SK-N-SH (cell line): ENCODE data around the gene PCNX4. TPM values are rescaled to one million over a fixed set of nuclear protein-coding genes. Genes with fewer than 3 reads are reported as not detected.
A peak's percentile ranks its signal among the peaks of the same experiment; 100 is the strongest.

Experiments
- CTCF ChIA-PET: fragments of 300-600, 350-600 bp; formaldehyde crosslinking; extraction: SDS; loops from one replicate; lab custom pipeline; 2021; lab: Yijun Ruan, JAX
- POLR2A ChIA-PET: fragments of 350-600 bp; sonication (Branson Sonifier 250); formaldehyde crosslinking; extraction: SDS; loops from one replicate; lab custom pipeline; 2020; ENCODE audit warnings: antibody characterized with exemption, inconsistent platforms; lab: Yijun Ruan, JAX
- DNase-seq: peaks from one replicate; pipeline ENCODE4 v3.0.0; 2012
- H2AFZ ChIP-seq: fragments of 200-600 bp; sonication (generic); 2 replicates; pipeline ENCODE4 v1.8.1; 2016; ENCODE audit warnings: antibody characterized with exemption, mild to moderate bottlenecking, low read depth
- H3F3A ChIP-seq: fragments of 200-600 bp; sonication (generic); replicated peaks from 2 replicates; pipeline ENCODE3; 2016; ENCODE audit warnings: antibody characterized with exemption, mild to moderate bottlenecking; ENCODE audit not compliant: insufficient read depth
- H3K27ac ChIP-seq, 2 experiments: fragments of 200-500 bp in 1 of 2; fragments of 200-600 bp in 1 of 2; sonication (Bioruptor generic) in 1 of 2; sonication (generic), shearing (Covaris generic) in 1 of 2; 2 replicates each; pipeline versions ENCODE4 v1.5.1 to v1.6.1; 2014 to 2016; ENCODE audit warnings: low read depth in 2 of 2, inconsistent platforms in 1 of 2, low read length in 1 of 2, mild to moderate bottlenecking in 1 of 2, mixed read lengths in 1 of 2
- H3K27me3 ChIP-seq: fragments of 200-600 bp; sonication (generic), shearing (Covaris generic); 2 replicates; pipeline ENCODE4 v1.6.1; 2016; ENCODE audit warnings: mixed run types; ENCODE audit not compliant: insufficient read depth
- H3K36me3 ChIP-seq, 2 experiments: fragments of 200-500 bp in 1 of 2; fragments of 200-600 bp in 1 of 2; sonication (Bioruptor generic) in 1 of 2; sonication (generic) in 1 of 2; replicated peaks in 1 of 2; 2 replicates each; pipeline versions ENCODE3 to v1.5.1; 2014 to 2016; ENCODE audit warnings: low read length in 1 of 2, mild to moderate bottlenecking in 1 of 2; ENCODE audit not compliant: insufficient read depth in 2 of 2, control insufficient read depth in 1 of 2
- H3K4me1 ChIP-seq, 2 experiments: fragments of 200-500 bp in 1 of 2; fragments of 200-600 bp in 1 of 2; sonication (Bioruptor generic) in 1 of 2; sonication (generic), shearing (Covaris generic) in 1 of 2; 2 replicates each; pipeline versions ENCODE4 v1.5.1 to v1.6.1; 2014 to 2016; ENCODE audit warnings: low read depth in 1 of 2, low read length in 1 of 2, mixed run types in 1 of 2; ENCODE audit not compliant: insufficient read depth in 2 of 2, control insufficient read depth in 1 of 2
- H3K4me2 ChIP-seq: fragments of 200-600 bp; sonication (generic), shearing (Covaris generic); 2 replicates; pipeline ENCODE4 v1.6.1; 2017; ENCODE audit warnings: mixed run types
- H3K4me3 ChIP-seq, 2 experiments: fragments of 200-500 bp in 1 of 2; fragments of 200-600 bp in 1 of 2; sonication (Bioruptor generic) in 1 of 2; sonication (generic), shearing (Covaris generic) in 1 of 2; 2 replicates each; pipeline versions ENCODE4 v1.5.1 to v1.8.1; 2014 to 2016; ENCODE audit warnings: low read depth in 2 of 2, inconsistent platforms in 1 of 2, low read length in 1 of 2, mild to moderate bottlenecking in 1 of 2, mixed read lengths in 1 of 2, moderate library complexity in 1 of 2
- H3K79me2 ChIP-seq: fragments of 200-600 bp; sonication (generic); 2 replicates; pipeline ENCODE4 v1.8.1; 2017; ENCODE audit warnings: mild to moderate bottlenecking; ENCODE audit not compliant: insufficient read depth
- H3K9ac ChIP-seq: fragments of 200-600 bp; sonication (generic); 2 replicates; pipeline ENCODE4 v1.6.1; 2017; ENCODE audit warnings: mixed run types
- H3K9me2 ChIP-seq: fragments of 200-600 bp; sonication (generic); 2 replicates; pipeline ENCODE4 v1.6.1; 2017; ENCODE audit warnings: mixed run types
- H3K9me3 ChIP-seq: fragments of 200-600 bp; sonication (generic); 2 replicates; pipeline ENCODE4 v1.6.1; 2017; ENCODE audit warnings: mixed run types, mild to moderate bottlenecking, moderate library complexity
- H4K20me1 ChIP-seq: fragments of 200-600 bp; sonication (generic); 2 replicates; pipeline ENCODE4 v1.6.1; 2017; ENCODE audit warnings: mild to moderate bottlenecking, mixed run types; ENCODE audit not compliant: insufficient read depth
- CHD2 ChIP-seq: fragments of 150-350 bp; IDR thresholded peaks from 2 replicates; pipeline ENCODE4 v1.6.1; 2018; ENCODE audit warnings: low read length; ENCODE audit not compliant: partially characterized antibody
- FOSL2 ChIP-seq: IDR thresholded peaks from 2 replicates; pipeline ENCODE4 v1.4.0; 2012; ENCODE audit warnings: low read depth, mild to moderate bottlenecking, moderate library complexity, borderline replicate concordance
- GABPA ChIP-seq: IDR thresholded peaks from 2 replicates; pipeline ENCODE4 v1.4.0; 2012; ENCODE audit warnings: low read depth, mild to moderate bottlenecking
- JUND ChIP-seq: IDR thresholded peaks from 2 replicates; pipeline ENCODE4 v1.4.0; 2012
- MEF2A ChIP-seq: IDR thresholded peaks from 2 replicates; pipeline ENCODE4 v1.4.0; 2012; ENCODE audit warnings: low read depth, borderline replicate concordance
- MXI1 ChIP-seq: IDR thresholded peaks from 2 replicates; pipeline ENCODE4 v1.6.1; 2012; ENCODE audit warnings: mild to moderate bottlenecking, low read depth, low read length, improper control_type of control experiment
- NFIC ChIP-seq: IDR thresholded peaks from 2 replicates; pipeline ENCODE4 v1.4.0; 2012; ENCODE audit warnings: borderline replicate concordance
- POLR2AphosphoS5 ChIP-seq: IDR thresholded peaks from 2 replicates; pipeline ENCODE4 v1.6.1; 2012; ENCODE audit warnings: low read depth, low read length
- RCOR1 ChIP-seq: fragments of 150-350 bp; IDR thresholded peaks from 2 replicates; pipeline ENCODE4 v1.6.1; 2017; ENCODE audit warnings: antibody characterized with exemption, low read length
- RFX5 ChIP-seq: IDR thresholded peaks from 2 replicates; pipeline ENCODE4 v1.6.1; 2012; ENCODE audit warnings: mild to moderate bottlenecking, improper control_type of control experiment, low read length
- SIN3A ChIP-seq: IDR thresholded peaks from 2 replicates; pipeline ENCODE4 v1.6.1; 2012; ENCODE audit warnings: low read depth, mild to moderate bottlenecking, low read length, moderate library complexity, borderline replicate concordance
- TAF1 ChIP-seq: IDR thresholded peaks from 2 replicates; pipeline ENCODE4 v1.6.1; 2012; ENCODE audit warnings: low read depth, mild to moderate bottlenecking, low read length, moderate library complexity, borderline replicate concordance
- TEAD4 ChIP-seq: IDR thresholded peaks from 2 replicates; pipeline ENCODE4 v1.4.0; 2012; ENCODE audit warnings: mild to moderate bottlenecking, borderline replicate concordance; ENCODE audit not compliant: insufficient read depth
- YY1 ChIP-seq: IDR thresholded peaks from 2 replicates; pipeline ENCODE4 v1.4.0; 2012; ENCODE audit warnings: low read depth, mild to moderate bottlenecking
- WGBS: methylation state at CpG from one replicate; pipeline ENCODE4 v1.1.6; 2017; ENCODE audit warnings: low lambda C conversion rate; 5-methylcytosine and 5-hydroxymethylcytosine counted together
- polyA plus RNA-seq, 3 experiments: library from polyadenylated mRNA; depleted of rRNA; stranded (reverse); fragments of >200 nt; gene quantifications; 2 replicates each; pipeline ENCODE4 v1.2.3, GENCODE V29; 2012
- TF ChIP-seq, protein P1 (sequence below): IDR thresholded peaks from 2 replicates; pipeline ENCODE4 v1.4.0; 2012; ENCODE audit warnings: low read depth, borderline replicate concordance
- TF ChIP-seq, protein P2 (sequence below): fragments of 150-350 bp; IDR thresholded peaks from 2 replicates; pipeline ENCODE4 v1.6.1; 2016; ENCODE audit warnings: mild to moderate bottlenecking, low read depth, low read length
- TF ChIP-seq, protein P3 (sequence below): fragments of 200-600 bp; sonication (generic); IDR thresholded peaks from 2 replicates; pipeline ENCODE4 v1.6.1; 2017; ENCODE audit warnings: antibody characterized with exemption, mild to moderate bottlenecking, moderate library complexity
- TF ChIP-seq, protein P4 (sequence below): IDR thresholded peaks from 2 replicates; pipeline ENCODE4 v1.4.0; 2012; ENCODE audit warnings: low read depth, borderline replicate concordance

The PCNX4 gene
- polyA plus RNA-seq, 1 of the 3 experiments (the other 2 are of a cell fraction): 21.1 TPM

DNA sequence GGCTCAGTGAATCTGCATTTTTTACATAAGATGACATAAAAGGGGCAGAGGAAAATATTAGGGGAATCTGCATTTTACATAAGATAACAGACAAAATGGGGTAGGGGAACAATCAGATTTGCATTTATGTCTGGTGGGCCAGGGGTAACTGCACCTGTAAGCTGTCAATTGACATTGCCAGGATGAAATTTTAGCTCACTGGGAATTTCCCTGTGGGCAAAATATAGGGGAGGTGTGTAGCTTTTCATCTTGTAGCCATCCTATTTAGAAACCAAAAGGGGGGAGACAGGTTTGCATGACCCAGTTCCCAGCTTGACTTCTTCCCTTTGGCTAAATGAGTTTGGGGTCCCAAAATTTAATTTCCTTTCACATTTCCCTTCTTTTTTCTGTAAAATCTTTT lies 3.5 kb downstream of the PCNX4 start:
- Histone ChIP-seq H3K79me2 (peaks cover 79% of the 10 kb centered on the region), H3K4me1 (peaks cover 4 to 20% of the 10 kb centered on the region in 2 experiments; a peak in 3 of 4 replicates), H2AFZ (no peak overlapping the region), H3K9me3 (no peaks in the 10 kb centered on the region), H3K9ac (no peak overlapping the region), H3K4me3 (no peak overlapping the region), H3K27ac (no peak overlapping the region; a peak in 2 of 4 replicates), H3K9me2 (no peaks in the 10 kb centered on the region), H4K20me1 (peaks cover 4% of the 10 kb centered on the region; the same call in 1 of the 2 replicates), H3K4me2 (peak overlapping the region; percentile 75; the same call in 1 of the 2 replicates), H3K27me3 (no peaks in the 10 kb centered on the region), H3F3A (peaks cover 10% of the 10 kb centered on the region), H3K36me3 (peaks cover 13 to 25% of the 10 kb centered on the region in 2 experiments)
- no peak for DNase-seq
- ChIA-PET POLR2A (no interaction called here), CTCF (interaction anchor here (2.5 kb wide), 1 partner anchor 89 kb away, joined by 8 read pairs; no protein-coding TSS in a partner anchor)
- no peak for TF ChIP-seq MXI1
- TF ChIP-seq, protein P1, sequence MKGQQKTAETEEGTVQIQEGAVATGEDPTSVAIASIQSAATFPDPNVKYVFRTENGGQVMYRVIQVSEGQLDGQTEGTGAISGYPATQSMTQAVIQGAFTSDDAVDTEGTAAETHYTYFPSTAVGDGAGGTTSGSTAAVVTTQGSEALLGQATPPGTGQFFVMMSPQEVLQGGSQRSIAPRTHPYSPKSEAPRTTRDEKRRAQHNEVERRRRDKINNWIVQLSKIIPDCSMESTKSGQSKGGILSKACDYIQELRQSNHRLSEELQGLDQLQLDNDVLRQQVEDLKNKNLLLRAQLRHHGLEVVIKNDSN: no peak
- TF ChIP-seq MEF2A: no peak
- TF ChIP-seq, protein P2, sequence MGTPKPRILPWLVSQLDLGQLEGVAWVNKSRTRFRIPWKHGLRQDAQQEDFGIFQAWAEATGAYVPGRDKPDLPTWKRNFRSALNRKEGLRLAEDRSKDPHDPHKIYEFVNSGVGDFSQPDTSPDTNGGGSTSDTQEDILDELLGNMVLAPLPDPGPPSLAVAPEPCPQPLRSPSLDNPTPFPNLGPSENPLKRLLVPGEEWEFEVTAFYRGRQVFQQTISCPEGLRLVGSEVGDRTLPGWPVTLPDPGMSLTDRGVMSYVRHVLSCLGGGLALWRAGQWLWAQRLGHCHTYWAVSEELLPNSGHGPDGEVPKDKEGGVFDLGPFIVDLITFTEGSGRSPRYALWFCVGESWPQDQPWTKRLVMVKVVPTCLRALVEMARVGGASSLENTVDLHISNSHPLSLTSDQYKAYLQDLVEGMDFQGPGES: no peak

DNA sequence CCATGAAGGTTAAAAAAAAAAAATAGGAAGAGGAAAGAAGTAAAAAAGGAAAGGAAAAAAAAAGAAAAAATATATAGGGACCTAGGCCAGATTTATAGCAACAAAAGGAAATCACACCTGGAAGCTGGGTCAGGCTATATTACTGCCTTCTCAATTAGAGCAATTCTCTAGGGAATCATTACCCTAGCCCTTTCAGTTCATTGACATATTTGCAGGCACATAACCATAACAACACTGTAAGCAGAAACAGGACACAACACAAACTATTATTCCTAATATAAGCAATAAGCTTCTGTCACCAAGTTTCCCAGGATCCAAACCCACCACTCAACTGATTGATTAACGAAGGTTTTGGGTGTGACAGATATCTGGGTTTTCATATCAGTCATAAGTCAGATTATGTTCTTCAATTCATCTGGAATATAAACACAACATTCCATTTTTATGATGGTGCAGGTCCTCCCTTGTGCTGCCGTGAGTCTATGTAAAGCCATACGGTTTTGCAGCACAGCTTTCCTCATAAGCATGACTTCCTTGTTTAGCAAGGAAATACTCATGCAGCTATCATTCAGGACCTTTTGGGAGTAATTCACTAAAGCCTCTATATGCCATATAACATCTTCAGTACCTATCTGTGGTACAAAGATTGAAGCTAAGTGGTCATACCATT lies 4.2 kb downstream of the PCNX4 start:
- no peaks in the 10 kb centered on the region for H3K9me3 ChIP-seq
- DNase-seq: no peak
- POLR2A ChIA-PET: no interaction called here
- no peaks in the 10 kb centered on the region for H3K9me2 ChIP-seq
- H4K20me1 ChIP-seq: peaks cover 10% of the 10 kb centered on the region
- H3K9ac ChIP-seq: no peak overlapping the region
- peaks cover 86% of the 10 kb centered on the region for H3K79me2 ChIP-seq
- no peaks in the 10 kb centered on the region for H3K27me3 ChIP-seq
- H2AFZ ChIP-seq: no peak overlapping the region
- CTCF ChIA-PET: interaction anchor here (0.5 to 2.5 kb wide), 2 partner anchors 13 to 88 kb away, joined by 3 to 8 read pairs; no protein-coding TSS in a partner anchor
- no peak overlapping the region for H3K4me2 ChIP-seq
- H3K4me3 ChIP-seq: no peak overlapping the region
- H3K4me1 ChIP-seq: peaks cover 0 to 15% of the 10 kb centered on the region in 2 experiments; a peak in 3 of 4 replicates
- peaks cover 10% of the 10 kb centered on the region for H3F3A ChIP-seq
- 86% methylated on average over 3 of the region's 3 CpGs for WGBS
- H3K36me3 ChIP-seq: peaks cover 13 to 29% of the 10 kb centered on the region in 2 experiments
- H3K27ac ChIP-seq: no peak overlapping the region; a peak in 2 of 4 replicates
- no peak for TF ChIP-seq SIN3A
- TF ChIP-seq TAF1: no peak
- no peak for TF ChIP-seq RFX5
- TF ChIP-seq, protein P3, sequence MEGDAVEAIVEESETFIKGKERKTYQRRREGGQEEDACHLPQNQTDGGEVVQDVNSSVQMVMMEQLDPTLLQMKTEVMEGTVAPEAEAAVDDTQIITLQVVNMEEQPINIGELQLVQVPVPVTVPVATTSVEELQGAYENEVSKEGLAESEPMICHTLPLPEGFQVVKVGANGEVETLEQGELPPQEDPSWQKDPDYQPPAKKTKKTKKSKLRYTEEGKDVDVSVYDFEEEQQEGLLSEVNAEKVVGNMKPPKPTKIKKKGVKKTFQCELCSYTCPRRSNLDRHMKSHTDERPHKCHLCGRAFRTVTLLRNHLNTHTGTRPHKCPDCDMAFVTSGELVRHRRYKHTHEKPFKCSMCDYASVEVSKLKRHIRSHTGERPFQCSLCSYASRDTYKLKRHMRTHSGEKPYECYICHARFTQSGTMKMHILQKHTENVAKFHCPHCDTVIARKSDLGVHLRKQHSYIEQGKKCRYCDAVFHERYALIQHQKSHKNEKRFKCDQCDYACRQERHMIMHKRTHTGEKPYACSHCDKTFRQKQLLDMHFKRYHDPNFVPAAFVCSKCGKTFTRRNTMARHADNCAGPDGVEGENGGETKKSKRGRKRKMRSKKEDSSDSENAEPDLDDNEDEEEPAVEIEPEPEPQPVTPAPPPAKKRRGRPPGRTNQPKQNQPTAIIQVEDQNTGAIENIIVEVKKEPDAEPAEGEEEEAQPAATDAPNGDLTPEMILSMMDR: no peak
- TF ChIP-seq YY1: no peak
- no peak for TF ChIP-seq TEAD4
- TF ChIP-seq CHD2: no peak
- TF ChIP-seq POLR2AphosphoS5: no peak
- TF ChIP-seq, protein P2: no peak
- no peak for TF ChIP-seq MEF2A
- no peak for TF ChIP-seq GABPA
- TF ChIP-seq NFIC: no peak
- TF ChIP-seq JUND: no peak
- TF ChIP-seq MXI1: no peak
- TF ChIP-seq, protein P4, sequence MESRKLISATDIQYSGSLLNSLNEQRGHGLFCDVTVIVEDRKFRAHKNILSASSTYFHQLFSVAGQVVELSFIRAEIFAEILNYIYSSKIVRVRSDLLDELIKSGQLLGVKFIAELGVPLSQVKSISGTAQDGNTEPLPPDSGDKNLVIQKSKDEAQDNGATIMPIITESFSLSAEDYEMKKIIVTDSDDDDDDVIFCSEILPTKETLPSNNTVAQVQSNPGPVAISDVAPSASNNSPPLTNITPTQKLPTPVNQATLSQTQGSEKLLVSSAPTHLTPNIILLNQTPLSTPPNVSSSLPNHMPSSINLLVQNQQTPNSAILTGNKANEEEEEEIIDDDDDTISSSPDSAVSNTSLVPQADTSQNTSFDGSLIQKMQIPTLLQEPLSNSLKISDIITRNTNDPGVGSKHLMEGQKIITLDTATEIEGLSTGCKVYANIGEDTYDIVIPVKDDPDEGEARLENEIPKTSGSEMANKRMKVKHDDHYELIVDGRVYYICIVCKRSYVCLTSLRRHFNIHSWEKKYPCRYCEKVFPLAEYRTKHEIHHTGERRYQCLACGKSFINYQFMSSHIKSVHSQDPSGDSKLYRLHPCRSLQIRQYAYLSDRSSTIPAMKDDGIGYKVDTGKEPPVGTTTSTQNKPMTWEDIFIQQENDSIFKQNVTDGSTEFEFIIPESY: no peak
- TF ChIP-seq FOSL2: no peak
- no peak for TF ChIP-seq RCOR1
